Esophagus muscularis mucosa (tissue), 3 donors: ENCODE results near the gene SEC24D.

Experiments used
- CTCF ChIP-seq, 3 experiments: fragments of 200-600 bp in 2 of 3; fragments of 450-650 bp in 1 of 3; sonication (generic) in 2 of 3; IDR thresholded peaks; one replicate each; pipeline ENCODE4 v1.5.1; 2017 to 2019; ENCODE audit warnings: antibody characterized with exemption in 3 of 3, mild to moderate bottlenecking in 2 of 3, moderate library complexity in 1 of 3
- POLR2A ChIP-seq: fragments of 450-650 bp; IDR thresholded peaks from one replicate; pipeline ENCODE4 v1.6.1; 2017; ENCODE audit warnings: antibody characterized with exemption, moderate library complexity, mild to moderate bottlenecking, low read depth
- POLR2AphosphoS5 ChIP-seq, 2 donors: sonication (generic); formaldehyde crosslinking; IDR thresholded peaks; one replicate each; pipeline ENCODE4 v1.6.1; 2017; ENCODE audit warnings: antibody characterized with exemption in 2 of 2

GRCh38 chr4:118801895-118802575, 33.9 kb downstream of the SEC24D start:
- no peak for TF ChIP-seq CTCF (IDR thresholded peaks at IDR 0.05)
- TF ChIP-seq POLR2AphosphoS5 (IDR thresholded peaks at IDR 0.05): no peak
- TF ChIP-seq POLR2A: no peak
